Endodermal cell (in vitro differentiated cells): ENCODE data around the gene TNRC6B. TPM values are rescaled to one million over a fixed set of nuclear protein-coding genes. Genes with fewer than 3 reads are reported as not detected.

Source experiments
- DNase-seq: peaks from one replicate; pipeline ENCODE4 v3.0.0-alpha.2; 2017
- H3K27ac ChIP-seq: 2 replicates; pipeline ENCODE4 v1.5.1; 2013; ENCODE audit warnings: mild to moderate bottlenecking, low read depth, low read length, moderate library complexity
- H3K27me3 ChIP-seq: 2 replicates; pipeline ENCODE4 v1.6.1; 2013; ENCODE audit warnings: mild to moderate bottlenecking, low read length, moderate library complexity; ENCODE audit not compliant: insufficient read depth, control insufficient read depth, poor library complexity, severe bottlenecking
- H3K36me3 ChIP-seq: 2 replicates; pipeline ENCODE4 v1.7.0; 2013; ENCODE audit warnings: mild to moderate bottlenecking, low read length, moderate library complexity; ENCODE audit not compliant: control insufficient read depth, insufficient read depth
- H3K4me1 ChIP-seq: one replicate; pipeline ENCODE4 v1.7.0; 2013; ENCODE audit warnings: low read length; ENCODE audit not compliant: control insufficient read depth, insufficient read depth
- H3K4me3 ChIP-seq: 2 replicates; pipeline ENCODE4 v1.5.1; 2013; ENCODE audit warnings: mild to moderate bottlenecking, low read length, moderate library complexity
- H3K9ac ChIP-seq: 2 replicates; pipeline ENCODE4 v1.6.1; 2013; ENCODE audit warnings: mild to moderate bottlenecking, low read length, moderate library complexity; ENCODE audit not compliant: poor library complexity, severe bottlenecking; ENCODE audit errors: extremely low read depth
- H3K9me3 ChIP-seq: 2 replicates; pipeline ENCODE4 v1.6.1; 2013; ENCODE audit warnings: mild to moderate bottlenecking, low read length, moderate library complexity; ENCODE audit not compliant: control insufficient read depth
- H3K27ac Mint-ChIP-seq: 2 replicates; pipeline ENCODE4 v1.8.0; 2020; ENCODE audit warnings: mixed read lengths
- H3K27me3 Mint-ChIP-seq: 2 replicates; pipeline ENCODE4 v1.8.0; 2021; ENCODE audit warnings: mild to moderate bottlenecking, mixed read lengths; ENCODE audit not compliant: insufficient read depth
- H3K36me3 Mint-ChIP-seq: 2 replicates; pipeline ENCODE4 v1.8.0; 2020; ENCODE audit warnings: low read depth, mixed read lengths
- H3K4me1 Mint-ChIP-seq: 2 replicates; pipeline ENCODE4 v1.8.0; 2020; ENCODE audit warnings: mixed read lengths
- H3K4me3 Mint-ChIP-seq: 2 replicates; pipeline ENCODE4 v1.8.0; 2020; ENCODE audit warnings: mild to moderate bottlenecking, moderate library complexity, mixed read lengths
- H3K9me3 Mint-ChIP-seq: 2 replicates; pipeline ENCODE4 v1.8.0; 2020; ENCODE audit warnings: mild to moderate bottlenecking, mixed read lengths
- WGBS, 2 experiments: methylation state at CpG; one replicate each; pipeline versions ENCODE4 v1.1.5 to v1.1.7; 2013; ENCODE audit warnings: missing lambda C conversion rate in 2 of 2, mixed read lengths in 1 of 2; ENCODE audit not compliant: insufficient coverage in 1 of 2, insufficient read length in 1 of 2; 5-methylcytosine and 5-hydroxymethylcytosine counted together
- total RNA-seq, 2 donors: library from RNA; stranded (reverse); fragmentation: NEBNext Ultra II Directional in 1 of 2; extraction: Animal tissue kit (Norgen Biotek cat#: 25700) in 1 of 2; gene quantifications; 2 replicates in 1 of 2; 3 replicates in 1 of 2; pipeline ENCODE4 v1.2.1, GENCODE V29; 2021
- TF ChIP-seq, protein P1 (sequence below): fragments of 200-600 bp; sonication (generic); conservative IDR thresholded peaks from 2 replicates; pipeline ENCODE4 v1.5.0; 2021; ENCODE audit warnings: antibody characterized with exemption, mild to moderate bottlenecking

TNRC6B gene
- total RNA-seq, 2 donors from 2014 or later: 57.5 to 62.5 TPM

GRCh38 chr22:40345271-40345670 is 167.5 kb downstream of the TNRC6B start:
- 95 to 99% methylated on average over 6 of the region's 6 CpGs for WGBS, 2 experiments
- H3K36me3 Mint-ChIP-seq: peaks cover 16% of the 10 kb centered on the region
- TF ChIP-seq, protein P1, sequence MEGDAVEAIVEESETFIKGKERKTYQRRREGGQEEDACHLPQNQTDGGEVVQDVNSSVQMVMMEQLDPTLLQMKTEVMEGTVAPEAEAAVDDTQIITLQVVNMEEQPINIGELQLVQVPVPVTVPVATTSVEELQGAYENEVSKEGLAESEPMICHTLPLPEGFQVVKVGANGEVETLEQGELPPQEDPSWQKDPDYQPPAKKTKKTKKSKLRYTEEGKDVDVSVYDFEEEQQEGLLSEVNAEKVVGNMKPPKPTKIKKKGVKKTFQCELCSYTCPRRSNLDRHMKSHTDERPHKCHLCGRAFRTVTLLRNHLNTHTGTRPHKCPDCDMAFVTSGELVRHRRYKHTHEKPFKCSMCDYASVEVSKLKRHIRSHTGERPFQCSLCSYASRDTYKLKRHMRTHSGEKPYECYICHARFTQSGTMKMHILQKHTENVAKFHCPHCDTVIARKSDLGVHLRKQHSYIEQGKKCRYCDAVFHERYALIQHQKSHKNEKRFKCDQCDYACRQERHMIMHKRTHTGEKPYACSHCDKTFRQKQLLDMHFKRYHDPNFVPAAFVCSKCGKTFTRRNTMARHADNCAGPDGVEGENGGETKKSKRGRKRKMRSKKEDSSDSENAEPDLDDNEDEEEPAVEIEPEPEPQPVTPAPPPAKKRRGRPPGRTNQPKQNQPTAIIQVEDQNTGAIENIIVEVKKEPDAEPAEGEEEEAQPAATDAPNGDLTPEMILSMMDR: no peak

GRCh38 chr22:40345815-40346184 is 168.1 kb downstream of the TNRC6B start:
- peaks cover 19% of the 10 kb centered on the region for H3K36me3 Mint-ChIP-seq
- Histone ChIP-seq H3K4me3 (peak overlapping the region; percentile 99), H3K9ac (peak overlapping the region; percentile 86), H3K27ac (peak overlapping the region; percentile 86), H3K9me3 (no peaks in the 10 kb centered on the region), H3K36me3 (peaks cover 22% of the 10 kb centered on the region), H3K27me3 (no peaks in the 10 kb centered on the region), H3K4me1 (peaks cover 3% of the 10 kb centered on the region)
- H3K4me3 Mint-ChIP-seq: peak overlapping the region; percentile 93
- H3K27me3 Mint-ChIP-seq: no peaks in the 10 kb centered on the region
- DNase-seq: peak; percentile 69
- peak overlapping the region; percentile 98 for H3K27ac Mint-ChIP-seq
- TF ChIP-seq, protein P1: no peak
- 5% methylated on average over 14 to 20 of the region's 20 CpGs for WGBS, 2 experiments
- no peaks in the 10 kb centered on the region for H3K9me3 Mint-ChIP-seq
- peaks cover 9% of the 10 kb centered on the region for H3K4me1 Mint-ChIP-seq

More at GRCh38 chr22:40345271-40345670, 167.5 kb downstream of the TNRC6B start:
- no peak for DNase-seq
- H3K27ac ChIP-seq: no peak overlapping the region
- Mint-ChIP-seq H3K4me3 (peak overlapping the region; percentile 93), H3K27ac (no peak overlapping the region), H3K4me1 (peaks cover 9% of the 10 kb centered on the region), H3K9me3 (no peaks in the 10 kb centered on the region), H3K27me3 (no peaks in the 10 kb centered on the region)
- no peaks in the 10 kb centered on the region for H3K9me3 ChIP-seq
- peaks cover 3% of the 10 kb centered on the region for H3K4me1 ChIP-seq
- H3K9ac ChIP-seq: no peak overlapping the region
- peak overlapping the region; percentile 99 for H3K4me3 ChIP-seq
- H3K27me3 ChIP-seq: no peaks in the 10 kb centered on the region
- peaks cover 17% of the 10 kb centered on the region for H3K36me3 ChIP-seq

DNA sequence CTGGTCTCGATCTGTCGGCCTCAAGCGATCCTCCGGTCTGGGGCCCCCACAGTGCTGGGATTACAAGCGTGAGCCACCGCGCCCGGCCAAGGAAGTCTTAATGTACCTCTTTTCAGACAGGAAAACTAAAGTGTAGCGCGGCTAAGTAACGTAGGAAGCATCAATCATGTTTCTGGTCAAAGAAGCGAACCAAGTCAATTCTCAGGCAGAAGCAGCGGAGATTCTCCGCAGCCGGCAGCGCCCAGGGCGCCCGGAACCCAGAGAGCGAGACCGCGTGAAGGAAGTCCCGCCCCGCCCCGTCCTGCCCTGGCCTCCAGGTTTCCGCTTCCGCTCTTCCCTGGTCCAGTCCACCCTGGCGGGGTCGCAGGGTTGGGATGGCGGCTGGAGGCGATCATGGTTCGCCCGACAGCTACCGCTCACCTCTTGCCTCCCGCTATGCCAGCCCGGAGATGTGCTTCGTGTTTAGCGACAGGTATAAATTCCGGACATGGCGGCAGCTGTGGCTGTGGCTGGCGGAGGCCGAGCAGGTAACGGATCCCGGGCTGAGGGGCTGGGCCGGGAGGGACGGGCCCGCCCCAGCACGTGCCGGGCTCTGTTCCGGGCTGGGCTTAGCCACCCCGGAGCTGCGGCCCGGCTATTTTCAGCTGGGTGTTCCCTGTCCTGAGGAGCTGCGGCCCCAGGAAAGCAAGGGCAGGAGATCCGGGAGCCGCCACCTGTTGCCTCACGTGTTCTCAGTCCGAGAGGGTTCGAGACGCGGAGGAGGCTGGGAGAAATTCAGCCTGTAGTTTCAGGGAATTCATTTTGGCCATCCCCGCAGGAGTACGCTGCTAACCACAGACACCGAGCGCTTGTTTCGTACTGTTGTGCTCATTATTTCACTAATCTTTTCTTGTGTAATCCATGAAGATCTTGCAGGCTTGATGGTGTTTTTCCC is 168.7 kb downstream of the TNRC6B start, which contains the start of gene ADSL:
ADSL (plus strand) TSS at position 316 of the 934 bp plus-strand sequence; CDS start at position 375, 59 bp downstream.
- Histone ChIP-seq H3K4me3 (peak within 1 kb of the TSS; percentile 99), H3K27me3 (no peaks in the 10 kb centered on the region), H3K27ac (peak within 1 kb of the TSS; percentile 86), H3K36me3 (peaks cover 28% of the 10 kb centered on the region), H3K4me1 (peaks cover 3% of the 10 kb centered on the region), H3K9ac (peak within 1 kb of the TSS; percentile 86), H3K9me3 (no peaks in the 10 kb centered on the region)
- Mint-ChIP-seq H3K4me1 (peaks cover 9% of the 10 kb centered on the region), H3K9me3 (no peaks in the 10 kb centered on the region), H3K4me3 (peak within 1 kb of the TSS; percentile 93), H3K27ac (peak within 1 kb of the TSS; percentile 98), H3K27me3 (no peaks in the 10 kb centered on the region), H3K36me3 (peaks cover 21% of the 10 kb centered on the region)
- 0 to 1% methylated on average over 35 to 65 of the region's 65 CpGs for WGBS, 2 experiments
- DNase-seq: peak; percentile 96
- TF ChIP-seq, protein P1: peak; percentile 22
